Glomerular endothelial cell (primary cell): ENCODE data around the gene TP53BP2. TPM values are rescaled to one million over a fixed set of nuclear protein-coding genes. Genes with fewer than 3 reads are reported as not detected.
"Not testable (repeated sequence)": the region's sequence is repeated elsewhere in the genome, so short reads cannot be mapped to it uniquely, and the experiment has no call there.

ENCODE experiments used
- DNase-seq: peaks from one replicate; pipeline ENCODE4 v3.0.0-alpha.2; 2011; ENCODE audit warnings: low read depth, low spot score; ENCODE audit errors: extremely low read depth
- total RNA-seq: library from RNA; depleted of rRNA; stranded (reverse); fragments of >200 nt; gene quantifications from 2 replicates; pipeline ENCODE4 v1.2.3, GENCODE V29; 2015

TP53BP2 gene
- total RNA-seq, 1 donor from 2014 or later, result 38.1 TPM

DNA sequence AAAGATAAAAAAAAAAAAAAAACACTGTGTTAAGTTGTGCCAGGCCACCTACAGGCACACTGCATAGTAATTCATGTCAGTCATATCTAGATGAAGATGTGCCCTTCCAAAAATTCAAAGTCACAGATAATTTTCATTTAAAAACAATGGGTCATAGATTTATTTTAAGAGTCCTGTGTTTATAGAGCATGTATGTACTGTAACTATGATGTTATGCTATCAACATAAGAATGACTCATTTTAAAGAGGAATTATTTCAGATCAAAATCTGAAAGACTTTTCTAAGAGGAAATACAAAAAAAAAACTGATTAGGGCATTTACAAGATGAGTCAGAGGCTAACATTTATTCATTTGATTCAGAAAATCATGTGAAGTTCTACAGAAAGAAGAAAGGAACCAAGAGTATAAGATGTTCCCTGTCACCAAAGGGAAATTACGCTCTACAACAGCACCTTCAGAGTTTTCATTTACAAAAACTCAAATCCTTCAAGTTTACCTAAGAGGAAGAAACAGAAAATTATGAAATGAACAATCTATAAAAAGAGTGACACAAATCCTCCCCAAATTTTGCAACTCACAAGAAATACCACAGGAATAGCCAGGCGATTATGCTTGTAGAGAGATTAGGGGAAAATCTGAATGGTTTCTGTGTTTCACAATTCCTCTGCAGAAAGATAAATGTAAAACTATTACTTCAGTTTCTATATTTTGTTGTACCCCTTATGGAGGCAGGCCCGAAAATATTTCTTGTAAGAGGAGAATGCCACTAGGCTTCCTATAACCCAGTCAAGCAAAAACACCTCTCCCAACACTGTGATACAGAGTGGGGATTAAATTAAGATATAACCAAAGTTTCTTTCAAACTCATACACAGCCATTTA, 13.8 kb downstream of the TP53BP2 start:
- no peak for DNase-seq

- no peak for DNase-seq
Observed at GRCh38 chr1:223829678-223830077, 16.1 kb downstream of the TP53BP2 start.

- DNase-seq, result no peak
Observed at GRCh38 chr1:223828162-223828848, 17.4 kb downstream of the TP53BP2 start.

- DNase-seq, result no peak
Observed at GRCh38 chr1:223827193-223827663, 18.5 kb downstream of the TP53BP2 start.

GRCh38 chr1:223825767-223826748, 19.7 kb downstream of the TP53BP2 start:
- no peak for DNase-seq

- DNase-seq, result no peak
Observed at GRCh38 chr1:223824712-223825111, 21.0 kb downstream of the TP53BP2 start.

DNA sequence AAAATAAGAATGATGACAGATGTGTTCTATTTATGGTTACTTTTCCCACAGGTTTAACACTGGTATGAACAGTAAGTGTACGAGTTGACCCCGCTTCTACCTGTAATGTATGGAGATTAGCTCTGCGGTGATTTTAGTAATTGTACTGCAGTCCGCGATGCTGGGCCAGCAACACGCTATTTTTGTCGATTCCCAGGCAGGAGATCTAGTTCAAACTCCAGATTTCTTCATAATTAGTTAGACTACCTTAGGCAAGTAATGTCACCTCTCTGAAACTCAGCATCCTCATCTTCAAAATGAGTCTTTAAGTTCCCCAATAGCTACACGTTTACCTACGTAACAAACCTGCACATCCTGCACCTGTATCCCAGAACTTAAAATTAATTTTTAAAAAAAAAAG, 21.5 kb downstream of the TP53BP2 start:
- DNase-seq, result no peak

GRCh38 chr1:223820971-223821370, 24.8 kb downstream of the TP53BP2 start:
- no peak for DNase-seq

- DNase-seq, result no peak
Observed at GRCh38 chr1:223820515-223820858, 25.3 kb downstream of the TP53BP2 start.

DNA sequence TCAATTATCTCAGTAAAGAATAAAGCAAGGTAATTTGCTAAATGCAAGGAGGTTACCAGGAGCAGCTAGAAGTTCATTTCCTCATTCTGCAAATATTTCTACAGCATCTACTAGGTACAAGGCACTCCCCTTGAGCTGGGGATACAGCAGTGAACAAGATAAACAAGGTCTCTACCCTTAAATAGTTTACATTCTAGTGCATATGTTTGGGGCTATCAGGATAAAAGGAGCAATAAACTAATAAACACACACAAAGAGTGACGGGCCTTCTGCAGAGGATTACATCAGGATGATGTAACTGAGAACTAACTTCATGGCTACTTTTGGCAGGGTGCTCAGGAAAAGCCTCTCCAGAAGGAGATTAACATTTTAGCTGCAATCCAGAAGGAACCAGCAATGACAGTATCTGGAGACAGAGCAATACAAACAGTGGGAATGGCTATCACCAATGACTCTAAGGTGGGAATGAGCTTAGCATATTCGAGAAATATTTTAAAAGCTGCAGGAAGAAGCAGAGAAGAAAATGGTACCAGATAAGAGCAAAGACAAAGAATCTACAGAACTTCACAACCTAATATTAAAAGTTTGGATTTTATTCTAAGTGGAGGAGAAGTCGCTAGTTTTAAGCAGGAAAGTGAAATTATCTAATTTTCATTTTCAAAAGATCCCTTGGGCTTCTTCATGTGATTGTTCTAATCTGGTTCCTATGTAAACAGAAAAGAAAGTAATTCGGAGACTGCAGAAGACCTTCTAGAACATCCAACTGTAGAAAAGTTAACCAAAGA, 25.8 kb downstream of the TP53BP2 start:
- DNase-seq, result no peak

DNA sequence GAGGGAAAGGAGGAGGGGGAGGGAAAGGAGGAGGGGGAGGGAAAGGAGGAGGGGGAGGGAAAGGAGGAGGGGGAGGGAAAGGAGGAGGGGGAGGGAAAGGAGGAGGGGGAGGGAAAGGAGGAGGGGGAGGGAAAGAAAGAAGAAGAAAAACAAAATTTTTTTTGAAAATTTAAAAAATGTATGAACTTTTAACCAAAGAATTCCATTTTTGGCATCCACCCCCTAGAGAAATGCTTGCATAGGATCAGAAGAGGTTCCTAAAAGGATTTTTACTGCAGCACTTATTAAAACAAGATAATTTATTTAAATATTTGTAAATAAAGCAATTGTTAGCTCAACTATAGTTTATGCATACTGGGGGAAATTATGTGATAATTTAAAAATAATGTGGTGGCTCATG, 28.5 kb downstream of the TP53BP2 start:
- DNase-seq, result not testable (repeated sequence)

DNA sequence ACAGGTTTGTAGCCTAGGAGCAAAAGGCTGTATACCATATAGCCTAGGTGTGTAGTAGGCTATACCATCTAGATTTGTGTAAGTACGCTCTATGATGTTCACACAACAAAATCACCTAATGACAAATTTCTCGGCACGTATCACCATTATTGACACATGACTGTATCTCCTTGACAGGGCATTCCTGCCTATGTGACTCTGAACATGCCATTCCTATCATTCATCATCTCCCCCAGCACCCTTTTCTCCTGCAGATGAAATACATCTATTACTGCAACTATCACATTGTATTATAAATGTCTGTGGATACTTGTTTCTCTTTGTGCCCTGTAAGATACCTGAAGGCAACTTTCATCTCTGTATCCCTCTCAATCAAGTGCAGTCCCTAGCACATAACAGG, 29.9 kb downstream of the TP53BP2 start:
- DNase-seq, result no peak

- DNase-seq, result no peak
Observed at GRCh38 chr1:223815020-223815853, 30.5 kb downstream of the TP53BP2 start.

DNA sequence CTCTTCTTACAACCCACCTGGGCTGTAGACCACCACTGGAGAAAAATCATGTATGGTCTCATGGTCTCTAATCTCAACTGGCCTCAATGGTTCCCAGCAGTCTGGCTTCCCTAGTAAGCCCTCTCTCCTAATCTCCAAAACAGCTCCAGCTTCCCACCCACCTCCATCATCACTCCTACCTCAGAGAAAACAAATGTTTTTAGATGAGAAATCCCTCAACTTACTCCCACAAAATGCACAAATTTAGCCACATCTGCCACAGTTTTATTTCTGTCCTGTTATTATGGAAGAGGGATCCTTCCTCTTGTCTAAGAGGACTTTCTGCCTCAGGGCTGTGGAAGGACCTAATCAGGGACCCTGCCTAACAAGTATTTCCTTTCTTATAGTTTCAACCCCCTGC, 32.1 kb downstream of the TP53BP2 start:
- no peak for DNase-seq

- DNase-seq, result no peak
Observed at GRCh38 chr1:223811634-223812101, 34.1 kb downstream of the TP53BP2 start.

- no peak for DNase-seq
Observed at GRCh38 chr1:223810586-223810985, 35.2 kb downstream of the TP53BP2 start.

DNA sequence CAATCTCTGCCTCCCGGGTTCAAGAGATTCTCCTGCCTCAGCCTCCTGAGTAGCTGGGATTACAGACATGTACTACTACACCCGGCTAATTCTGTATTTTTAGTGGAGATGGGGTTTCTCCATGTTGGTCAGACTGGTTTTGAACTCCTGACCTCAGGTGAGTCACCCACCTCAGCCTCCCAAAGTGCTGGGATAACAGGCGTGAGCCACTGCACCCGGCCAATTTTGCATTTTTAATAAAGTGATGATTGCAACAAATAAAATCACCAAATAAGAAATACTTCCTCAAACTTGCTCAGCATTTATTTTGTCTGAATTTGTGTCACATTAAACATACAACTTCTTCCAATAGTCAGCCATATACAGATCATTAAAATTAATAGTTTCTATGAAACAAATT, 35.8 kb downstream of the TP53BP2 start:
- not testable (repeated sequence) for DNase-seq

DNA sequence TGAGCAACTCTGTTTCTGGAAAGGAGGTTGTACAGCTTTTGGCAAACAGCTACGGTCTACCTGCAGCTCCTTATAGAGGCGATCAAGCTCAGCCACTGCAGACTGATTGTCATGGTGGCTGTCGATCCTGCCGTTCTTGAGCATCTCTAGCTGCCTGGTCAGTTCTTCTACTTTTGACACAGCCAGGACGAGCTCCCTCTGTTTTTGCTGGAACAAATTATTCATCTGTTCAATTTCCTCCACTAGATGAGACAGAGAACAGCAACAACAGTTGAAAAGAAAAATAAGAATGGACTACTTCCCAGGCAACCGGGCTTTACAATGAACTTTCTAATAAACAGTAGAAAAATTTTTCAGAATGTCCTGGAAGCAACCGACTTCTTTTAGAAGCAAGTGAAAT, 42.5 kb downstream of the TP53BP2 start:
- no peak for DNase-seq

DNA sequence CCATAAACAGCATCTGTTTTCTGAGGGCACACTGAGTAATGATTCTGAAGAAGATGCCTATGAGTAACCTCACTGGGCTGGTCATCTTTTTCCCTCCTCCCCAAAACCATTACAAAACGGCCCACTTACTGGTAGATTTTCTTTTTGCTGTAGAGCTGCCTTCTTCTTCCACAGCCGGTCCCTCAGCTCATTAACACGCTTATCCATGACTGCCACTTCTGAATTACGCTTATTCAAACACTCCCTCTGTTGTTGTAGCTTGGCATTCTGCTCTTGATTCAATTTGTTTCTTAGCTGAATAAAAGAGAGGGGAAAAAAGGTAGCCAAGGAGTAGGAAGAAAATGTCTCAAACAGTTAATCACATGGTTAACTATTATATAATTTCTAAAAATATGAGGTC, 43.1 kb downstream of the TP53BP2 start:
- no peak for DNase-seq
